Activated naive CD4-positive, alpha-beta T cell treated with Interleukin-2 at 50 U/mL for 16 hours (primary cell): ENCODE measurements around the gene IGHMBP2.
A peak's percentile ranks its signal among the peaks of the same experiment; 100 is the strongest.

Experiments used
- DNase-seq: peaks from one replicate; pipeline ENCODE4 v3.0.0-alpha.2; 2020

Gene IGHMBP2

DNA sequence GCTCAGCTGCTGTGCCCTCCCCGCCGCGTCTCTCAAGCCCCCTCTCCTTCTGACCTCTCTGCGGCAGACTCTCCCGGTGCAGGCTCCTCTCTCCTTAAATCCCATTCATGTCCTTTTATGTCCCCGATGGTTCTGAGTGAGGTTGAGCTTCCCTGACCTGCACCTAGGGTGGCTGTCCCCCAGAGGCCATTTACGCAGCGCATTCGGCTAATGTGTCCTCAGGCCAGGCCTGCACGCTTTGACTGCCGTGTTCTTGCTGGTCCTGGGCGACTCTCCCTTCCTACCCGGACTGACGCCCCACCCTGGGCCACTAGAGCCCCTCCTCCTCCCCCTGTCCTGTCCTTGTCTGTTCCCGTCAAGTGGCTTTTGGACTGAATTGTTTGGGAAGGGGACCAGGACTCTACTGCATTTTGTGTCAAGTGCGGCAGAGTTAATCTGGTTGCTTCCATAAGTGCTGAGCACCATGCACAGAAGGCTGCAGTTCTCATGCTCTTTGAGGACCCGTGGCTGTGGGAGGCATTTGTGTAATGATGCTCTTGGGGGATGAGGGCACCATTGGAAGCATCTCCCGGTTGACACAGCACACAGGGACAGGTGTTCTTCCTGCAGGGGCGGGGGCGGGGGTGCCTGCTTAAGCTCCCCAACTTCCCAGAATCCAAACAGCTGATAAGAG is 37.1 kb downstream of the IGHMBP2 start:
- DNase-seq, result no peak

DNA sequence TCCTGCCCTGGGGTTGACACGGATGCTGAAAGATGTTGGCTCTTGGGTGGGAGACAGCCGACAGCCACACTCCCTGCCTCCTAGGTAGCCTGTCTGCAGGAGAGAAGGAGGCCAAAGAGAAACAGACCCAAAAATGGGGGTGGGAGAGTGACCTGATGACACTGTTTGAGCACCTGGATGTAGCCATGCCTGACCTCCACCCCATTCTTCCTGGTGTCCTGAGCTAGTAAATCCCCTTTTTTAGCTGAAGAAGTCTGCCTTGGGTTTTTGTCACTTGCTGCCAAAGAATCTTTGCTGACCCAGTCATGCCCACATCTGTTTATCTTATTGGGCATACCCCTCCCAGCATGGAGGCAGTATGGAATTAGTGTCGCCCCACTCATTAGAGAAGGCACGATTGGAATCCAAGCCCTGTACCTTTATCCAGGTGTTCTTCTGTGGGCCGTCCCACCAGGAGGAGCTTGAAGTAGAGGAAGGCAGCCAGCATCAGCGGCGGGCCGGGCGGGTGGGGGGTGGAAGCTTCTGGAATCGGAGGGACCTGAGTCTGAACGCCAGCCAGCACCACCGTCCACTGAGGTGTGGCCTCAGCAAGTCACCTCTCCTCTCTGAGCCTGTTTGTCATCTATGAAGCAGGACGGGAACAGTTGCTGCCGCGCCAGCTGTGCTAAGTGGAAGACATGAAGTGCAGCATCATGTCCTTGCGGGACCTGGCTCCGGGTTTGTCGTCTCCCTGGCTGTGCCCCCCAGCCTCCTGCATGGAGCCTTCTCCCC is 37.8 kb downstream of the IGHMBP2 start:
- DNase-seq, result no peak

DNA sequence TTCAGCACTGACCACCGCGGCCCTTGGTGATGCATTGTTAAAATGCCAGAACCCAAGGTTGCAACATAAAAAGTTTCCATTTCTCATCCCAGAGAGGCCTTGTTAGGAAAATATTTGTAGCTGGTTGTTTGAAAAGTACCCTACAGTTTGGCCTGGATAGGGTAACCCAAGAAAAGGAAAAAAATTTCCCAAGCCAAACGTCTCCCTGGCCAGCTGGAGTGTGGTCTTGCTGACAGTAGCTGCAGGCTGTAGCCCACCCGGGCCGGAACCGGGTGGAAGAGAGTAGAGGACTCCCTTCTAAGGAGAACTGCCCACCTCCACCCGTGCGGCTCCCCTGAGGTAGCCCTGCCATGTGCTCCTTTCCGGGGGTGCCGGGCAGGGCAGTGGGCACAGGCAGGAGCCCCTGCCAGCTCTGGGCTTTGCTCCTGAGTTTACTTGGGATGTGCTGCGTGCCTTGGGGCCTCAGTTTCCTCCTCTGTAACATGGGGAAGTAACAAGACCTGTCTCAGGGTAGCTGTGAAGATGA is 38.5 kb downstream of the IGHMBP2 start:
- DNase-seq, result no peak

DNA sequence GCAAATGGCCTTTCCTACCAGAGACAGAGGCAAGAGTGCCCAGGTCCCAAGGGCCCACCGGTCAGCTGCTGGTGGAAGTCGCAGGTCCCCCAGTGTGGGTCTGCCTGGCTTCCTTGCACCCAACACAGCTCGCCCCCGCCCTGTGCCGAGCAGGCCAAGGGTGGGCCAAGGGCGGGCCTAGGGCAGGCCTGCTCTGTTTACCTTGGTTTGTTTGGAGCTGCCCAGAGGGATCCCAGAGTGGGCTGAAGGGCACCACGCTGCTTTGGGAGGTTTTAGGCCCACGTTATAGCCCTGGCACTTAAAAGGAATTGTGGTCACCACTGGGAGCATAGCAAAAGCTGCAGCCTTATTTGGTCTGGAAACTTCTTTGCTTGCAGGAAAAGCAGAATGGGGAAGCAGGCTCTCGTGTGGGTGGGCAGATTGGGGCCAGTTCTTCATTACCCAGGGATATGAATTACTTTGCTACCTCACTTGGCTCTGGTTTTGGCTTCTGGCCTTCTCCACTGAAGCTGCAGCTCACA is 39.1 kb downstream of the IGHMBP2 start:
- DNase-seq, result no peak

- DNase-seq, result no peak
Observed at GRCh38 chr11:68946416-68947090, 42.9 kb downstream of the IGHMBP2 start.

- DNase-seq, result no peak
Observed at GRCh38 chr11:68947151-68947550, 43.5 kb downstream of the IGHMBP2 start.

DNA sequence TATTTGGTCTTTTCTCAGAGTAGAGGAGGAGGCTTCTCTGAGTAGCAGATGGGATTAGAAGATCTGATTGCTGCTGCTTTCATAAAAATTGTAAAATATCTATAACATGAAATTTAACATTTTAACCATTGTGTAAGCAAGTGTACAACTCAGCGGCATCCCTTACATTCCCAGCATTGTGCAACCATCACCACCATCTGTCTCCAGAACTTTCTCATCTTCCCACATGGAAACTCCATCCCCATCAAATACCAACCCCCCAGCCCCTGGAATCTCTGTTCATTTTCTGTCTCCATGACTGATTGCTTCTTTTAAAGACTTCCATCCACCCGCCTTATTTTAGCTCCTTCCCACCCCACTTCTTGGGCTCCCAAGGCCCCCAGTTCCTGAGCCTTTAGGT is 44.8 kb downstream of the IGHMBP2 start:
- DNase-seq, result no peak

- no peak for DNase-seq
Observed at GRCh38 chr11:68948935-68949334, 45.2 kb downstream of the IGHMBP2 start.

- no peak for DNase-seq
Observed at GRCh38 chr11:68950270-68950669, 46.6 kb downstream of the IGHMBP2 start.

DNA sequence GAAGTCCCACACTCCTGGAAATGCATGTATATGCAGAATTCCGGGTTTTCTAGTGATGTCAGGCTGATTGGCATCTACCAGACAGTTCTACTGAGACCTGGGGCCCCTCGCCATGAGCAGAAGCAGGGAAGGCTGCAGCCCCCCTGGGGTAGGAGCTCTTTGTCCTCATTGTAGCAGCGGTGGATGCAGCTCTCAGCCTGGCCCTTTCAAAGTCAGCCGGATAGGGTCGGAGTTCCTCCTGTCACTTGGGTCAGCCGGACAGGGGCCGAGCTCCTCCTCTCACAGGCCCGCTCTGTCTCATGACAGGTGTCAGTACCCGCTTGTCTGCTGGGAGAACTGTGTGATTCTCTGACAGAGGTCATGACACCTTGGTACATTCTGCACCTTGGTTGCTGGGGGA is 47.1 kb downstream of the IGHMBP2 start:
- no peak for DNase-seq

DNA sequence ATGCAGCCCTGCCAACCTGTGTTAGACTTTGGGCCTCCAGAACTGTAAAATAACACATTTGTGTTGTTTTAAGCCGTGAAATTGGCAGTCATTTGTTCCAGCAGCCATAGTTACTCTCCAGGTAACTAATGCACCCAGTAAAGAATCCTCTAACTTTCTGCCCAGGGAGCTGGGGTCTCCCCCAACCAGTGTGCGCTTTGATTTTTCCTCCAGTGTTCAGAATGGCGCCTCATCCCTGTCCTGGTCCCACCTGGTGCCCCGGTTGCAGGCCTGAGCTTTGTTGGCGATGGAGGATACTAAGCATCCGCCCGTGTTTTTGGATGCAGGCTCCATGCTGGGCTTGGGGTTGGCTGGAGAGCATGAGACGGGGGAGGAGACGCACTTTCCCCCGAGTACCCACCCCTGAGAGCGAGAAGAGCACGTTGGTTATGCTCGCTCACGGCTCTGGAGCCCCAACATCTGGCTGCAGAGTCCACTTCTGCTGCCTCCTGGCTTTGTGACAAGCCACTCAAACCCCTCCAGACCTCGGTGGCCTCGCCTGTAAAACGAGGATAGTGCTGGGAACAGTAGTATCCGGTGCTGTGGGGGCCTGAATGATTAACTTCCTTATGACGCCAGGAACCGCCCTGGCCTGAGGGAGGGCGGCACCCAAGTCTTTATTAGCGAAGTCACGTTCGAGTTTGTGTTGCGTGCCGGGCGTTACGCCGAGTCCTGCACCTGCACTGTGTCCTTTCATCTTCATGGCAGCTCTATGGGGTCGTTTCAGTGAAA is 51.3 kb downstream of the IGHMBP2 start:
- DNase-seq, result no peak

DNA sequence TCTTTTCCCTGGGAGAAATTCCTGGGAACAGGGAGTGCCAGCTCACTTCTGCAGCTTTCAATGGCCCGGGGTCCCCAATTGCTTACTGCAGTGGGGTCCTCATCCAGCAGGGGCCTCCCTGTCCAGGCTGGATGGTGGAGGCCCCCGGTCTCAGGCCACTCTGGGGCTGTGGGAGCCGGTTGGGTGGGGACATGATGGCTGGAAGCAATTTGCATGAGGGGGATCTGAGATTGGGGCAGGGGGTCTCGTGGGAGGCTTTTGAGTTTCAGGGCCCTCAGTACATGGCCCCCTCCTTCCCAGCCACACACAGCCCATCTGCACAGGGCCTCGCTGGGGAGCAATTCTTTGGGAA is 51.9 kb downstream of the IGHMBP2 start:
- no peak for DNase-seq

DNA sequence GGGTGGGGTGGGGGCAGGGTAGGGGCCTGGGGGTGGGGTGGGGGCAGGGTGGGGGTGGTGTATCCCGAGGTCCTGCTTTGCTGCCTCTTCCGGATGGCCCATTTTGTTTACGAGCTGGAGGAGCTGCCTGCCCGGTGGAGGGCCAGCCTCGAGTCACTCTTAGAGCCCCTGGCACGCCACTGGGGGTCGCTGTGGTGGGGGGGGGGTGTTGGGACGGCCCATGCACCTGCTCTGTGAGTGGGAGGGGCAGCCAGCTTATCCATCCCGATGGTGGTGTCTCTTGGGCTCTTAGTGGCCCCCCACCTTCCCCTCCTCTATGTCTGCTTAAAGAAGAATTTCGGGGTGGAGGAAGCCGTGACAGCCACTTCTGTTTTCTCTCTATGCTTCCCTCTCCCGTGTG is 52.5 kb downstream of the IGHMBP2 start:
- peak; percentile 26 for DNase-seq

GRCh38 chr11:68956547-68957254 is 53.0 kb downstream of the IGHMBP2 start:
- DNase-seq, result no peak

DNA sequence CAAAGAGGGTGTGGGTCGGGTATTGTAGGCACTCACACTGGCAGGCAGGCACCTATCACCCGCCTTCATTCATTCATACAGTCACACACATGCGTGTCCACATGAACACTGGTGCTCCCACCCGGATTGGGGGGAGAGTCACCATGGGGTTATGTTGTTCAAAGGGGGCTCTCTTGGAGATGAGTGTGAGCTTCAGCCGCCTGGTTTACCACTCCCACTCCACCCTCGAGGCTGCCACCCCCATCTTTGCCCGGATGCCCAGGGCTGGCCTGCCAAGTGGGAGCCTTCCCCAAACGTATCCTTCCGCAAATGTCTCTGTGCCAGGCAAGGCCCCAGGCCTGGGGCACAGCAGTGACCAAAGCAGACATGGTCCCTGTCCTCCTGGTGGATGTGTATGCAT is 54.5 kb downstream of the IGHMBP2 start:
- no peak for DNase-seq

DNA sequence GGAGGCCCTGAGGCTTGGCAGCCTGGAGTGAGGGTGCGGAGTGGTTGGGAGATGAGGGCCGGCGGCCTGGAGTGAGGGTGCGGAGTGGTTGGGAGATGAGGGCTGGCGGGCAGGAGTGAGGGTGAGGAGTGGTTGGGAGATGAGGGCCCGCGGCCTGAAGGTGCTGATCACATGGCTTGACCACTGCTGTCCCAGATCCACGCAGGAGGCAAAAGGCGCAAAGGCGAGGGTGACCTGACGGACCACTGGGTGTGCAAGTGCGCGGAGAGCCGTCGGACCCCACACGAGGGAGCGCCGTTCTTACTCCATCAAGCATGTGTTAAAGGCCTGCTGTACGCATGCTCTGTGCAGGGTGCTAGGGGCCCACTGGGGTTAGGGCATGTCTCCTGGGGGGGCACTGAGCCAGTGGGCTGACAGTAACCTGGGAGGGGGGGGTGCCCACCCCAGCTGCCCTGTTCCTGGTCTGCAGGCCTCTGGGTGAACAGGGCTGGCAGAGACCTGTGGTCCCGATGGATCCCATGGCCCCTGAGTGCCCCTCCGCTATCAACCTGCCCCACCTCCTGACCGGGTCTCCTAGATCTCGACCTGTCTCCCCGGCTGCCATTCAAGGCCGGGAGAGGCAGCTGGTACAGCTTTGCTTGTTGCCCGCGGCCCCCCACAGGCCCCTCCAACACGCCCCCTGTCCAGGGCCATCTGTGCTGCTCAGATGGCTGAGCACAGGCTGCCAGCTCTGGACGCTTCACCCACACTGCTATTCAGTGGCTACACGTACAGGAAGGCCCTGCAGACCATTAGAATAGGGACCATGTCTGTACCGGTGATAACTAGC is 56.0 kb downstream of the IGHMBP2 start:
- DNase-seq, result no peak

- no peak for DNase-seq
Observed at GRCh38 chr11:68960294-68961071, 56.8 kb downstream of the IGHMBP2 start.

DNA sequence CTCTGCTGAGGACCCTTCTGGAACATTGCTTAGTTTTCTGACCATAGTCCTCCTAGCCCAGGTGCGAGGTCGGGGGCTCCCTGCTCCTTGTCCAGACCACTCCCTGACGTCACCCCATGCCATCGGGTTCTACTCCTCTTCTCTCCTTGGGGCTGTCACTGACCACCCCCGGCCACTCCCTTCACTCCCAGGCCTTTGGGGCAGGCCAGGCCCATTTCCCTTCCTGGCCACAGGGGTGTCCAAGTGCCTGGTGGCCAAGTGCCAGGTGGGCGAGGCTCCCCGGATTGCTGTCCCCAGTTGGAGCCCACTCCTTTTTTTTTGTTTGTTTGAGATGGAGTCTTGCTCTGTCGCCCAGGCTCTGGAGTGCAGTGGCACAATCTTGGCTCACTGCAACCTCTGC is 57.6 kb downstream of the IGHMBP2 start:
- no peak for DNase-seq

- peak; percentile 27 for DNase-seq
Observed at GRCh38 chr11:68962527-68963250, 59.0 kb downstream of the IGHMBP2 start.

GRCh38 chr11:68963779-68964178 is 60.1 kb downstream of the IGHMBP2 start:
- DNase-seq, result no peak
